Measurements from ENCODE around the gene HCLS1. TPM values are rescaled to one million over a fixed set of nuclear protein-coding genes. Genes with fewer than 3 reads are reported as not detected.

The HCLS1 gene
- total RNA-seq (2014; rRNA removed; shearing (Covaris generic)) (124 and 167 TPM in 2 replicates), total RNA-seq (2022) (235 and 241 TPM in 2 replicates), Bru-seq, nascent RNA (percentile 88 among the genes with signal in this experiment), BruChase-seq, experiment 1, labeled RNA remaining after a 6-hour chase (percentile 88 among the genes with signal in this experiment), BruChase-seq, experiment 2, labeled RNA remaining after a 2-hour chase (percentile 90 among the genes with signal in this experiment)
- long read RNA-seq, transcript HCLS1-210 (3 exons, 646 nt), result minor isoform, 5 of 543 reads
- long read RNA-seq, transcript HCLS1-201 (14 exons, 2,000 nt), result major isoform, 462 of 543 reads
- long read RNA-seq, partial matches to known transcripts, result 30 of 543 reads
- long read RNA-seq, other reads (novel, unspliced or antisense), result 42 of 543 reads

DNA sequence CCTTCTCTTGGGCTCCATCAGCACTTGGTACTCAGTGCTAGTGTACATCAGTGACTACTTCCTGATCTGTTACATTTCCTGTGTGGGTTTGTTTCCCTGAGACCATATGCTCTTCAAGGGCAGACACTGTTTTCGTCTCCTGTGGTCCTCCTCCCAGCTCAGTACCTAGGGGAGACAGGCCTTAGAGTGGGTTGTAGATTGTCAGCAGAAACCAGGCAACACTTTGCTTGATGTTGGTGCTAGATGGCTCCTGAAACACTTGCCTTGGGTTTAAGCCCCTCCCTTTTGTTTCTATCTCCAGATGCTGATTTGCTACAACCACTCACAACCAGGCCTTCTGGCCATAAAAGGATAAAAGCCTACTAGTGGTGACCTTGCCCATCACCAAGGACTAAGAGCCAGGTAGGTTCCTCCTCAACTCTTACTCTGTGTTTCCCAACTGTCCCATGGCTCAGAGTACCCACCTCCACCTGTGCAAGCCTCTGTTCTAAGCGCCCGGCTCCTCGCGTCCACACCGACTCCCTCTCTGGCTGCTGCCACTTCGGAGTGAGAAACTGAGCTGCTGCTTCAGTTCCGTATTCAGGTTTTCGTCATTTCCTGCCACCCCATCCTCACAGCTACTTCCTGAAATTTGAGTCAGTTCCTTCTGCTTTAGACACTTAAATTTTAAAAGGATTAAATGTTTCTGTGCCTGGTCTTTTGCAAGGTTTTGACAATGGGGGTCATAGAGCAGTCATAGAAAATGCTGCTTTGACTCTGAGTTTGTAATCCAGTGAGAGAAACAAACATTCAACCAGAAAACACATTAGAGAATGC lies at the start of gene HCLS1:
Gene HCLS1 (minus strand): TSS at position 548 of the 816 bp plus-strand sequence. CDS start 2,556 bp downstream, outside the sequence.
- Histone ChIP-seq H3K36me3 (ENCODE audit: insufficient read depth, low read length) (peaks cover 41% of the 10 kb centered on the region), H3K9me3 (ENCODE audit: low read length) (no peaks in the 10 kb centered on the region), H3K79me2 (ENCODE audit: insufficient read depth, low read depth, low read length) (peaks cover 26% of the 10 kb centered on the region), H3K27ac (ENCODE audit: low read depth, low read length, poor library complexity, severe bottlenecking) (peak within 1 kb of the TSS; percentile 82), H2AFZ (ENCODE audit: low read length) (peak within 1 kb of the TSS; percentile 97), H4K20me1 (ENCODE audit: insufficient read depth, low read length) (no peaks in the 10 kb centered on the region), H3K4me2 (ENCODE audit: low read length) (peak within 1 kb of the TSS; percentile 89), H3K9me2 (ENCODE audit: insufficient read depth, low read length) (no peaks in the 10 kb centered on the region), H3K4me1 (ENCODE audit: insufficient read depth, low read length, poor library complexity, severe bottlenecking) (peaks cover 28% of the 10 kb centered on the region), H3K4me3 (ENCODE audit: low read depth, low read length, poor library complexity, severe bottlenecking) (peak within 1 kb of the TSS; percentile 75)
- TF ChIP-seq, protein P1, sequence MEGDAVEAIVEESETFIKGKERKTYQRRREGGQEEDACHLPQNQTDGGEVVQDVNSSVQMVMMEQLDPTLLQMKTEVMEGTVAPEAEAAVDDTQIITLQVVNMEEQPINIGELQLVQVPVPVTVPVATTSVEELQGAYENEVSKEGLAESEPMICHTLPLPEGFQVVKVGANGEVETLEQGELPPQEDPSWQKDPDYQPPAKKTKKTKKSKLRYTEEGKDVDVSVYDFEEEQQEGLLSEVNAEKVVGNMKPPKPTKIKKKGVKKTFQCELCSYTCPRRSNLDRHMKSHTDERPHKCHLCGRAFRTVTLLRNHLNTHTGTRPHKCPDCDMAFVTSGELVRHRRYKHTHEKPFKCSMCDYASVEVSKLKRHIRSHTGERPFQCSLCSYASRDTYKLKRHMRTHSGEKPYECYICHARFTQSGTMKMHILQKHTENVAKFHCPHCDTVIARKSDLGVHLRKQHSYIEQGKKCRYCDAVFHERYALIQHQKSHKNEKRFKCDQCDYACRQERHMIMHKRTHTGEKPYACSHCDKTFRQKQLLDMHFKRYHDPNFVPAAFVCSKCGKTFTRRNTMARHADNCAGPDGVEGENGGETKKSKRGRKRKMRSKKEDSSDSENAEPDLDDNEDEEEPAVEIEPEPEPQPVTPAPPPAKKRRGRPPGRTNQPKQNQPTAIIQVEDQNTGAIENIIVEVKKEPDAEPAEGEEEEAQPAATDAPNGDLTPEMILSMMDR (conservative IDR thresholded peaks at IDR 0.05; ENCODE audit: low read length), result 0 out of 2 replicates have a peak, but pooled peaks have one; percentile 29
- TF ChIP-seq EZH2phosphoT487 (IDR thresholded peaks at IDR 0.05; ENCODE audit: borderline replicate concordance, low read depth, low read length), result no peak
- intact Hi-C loops (cut with micrococcal nuclease; ENCODE audit: unreplicated experiment), result loop anchor here (5.0 kb wide), 2 partner anchors 177 to 192 kb away; partner anchors contain the start of genes EAF2 and IQCB1
- TSS peak; percentile 79 for BruUV-seq (replicated peaks)
- peak; percentile 89 for DNase-seq (ENCODE audit: low spot score)
- ChIA-PET CTCF (ENCODE audit: unreplicated experiment) (interaction anchor here (0.8 kb wide), 1 partner anchor 114 kb away, joined by 4 read pairs; the partner anchor contains the start of gene POLQ), POLR2A (interaction anchor here (0.6 to 2.6 kb wide), 18 partner anchors 10 to 335 kb away, joined by 3 to 12 read pairs (median 3); partner anchors contain the start of gene POLQ)

- ChIA-PET CTCF (ENCODE audit: unreplicated experiment) (no interaction called here), POLR2A (interaction anchor here (0.7 kb wide), 1 partner anchor 30 kb away, joined by 3 read pairs; no protein-coding TSS in a partner anchor)
- no peak for DNase-seq (ENCODE audit: low spot score)
- Histone ChIP-seq H3K4me1 (ENCODE audit: insufficient read depth, low read length, poor library complexity, severe bottlenecking) (no peaks in the 10 kb centered on the region), H2AFZ (ENCODE audit: low read length) (no peak overlapping the region), H3K9me2 (ENCODE audit: insufficient read depth, low read length) (no peaks in the 10 kb centered on the region), H3K4me2 (ENCODE audit: low read length) (no peak overlapping the region), H4K20me1 (ENCODE audit: insufficient read depth, low read length) (no peaks in the 10 kb centered on the region), H3K27ac (ENCODE audit: low read depth, low read length, poor library complexity, severe bottlenecking) (no peak overlapping the region), H3K4me3 (ENCODE audit: low read depth, low read length, poor library complexity, severe bottlenecking) (no peak overlapping the region), H3K36me3 (ENCODE audit: insufficient read depth, low read length) (peaks cover 21% of the 10 kb centered on the region), H3K79me2 (ENCODE audit: insufficient read depth, low read depth, low read length) (no peaks in the 10 kb centered on the region), H3K9me3 (ENCODE audit: low read length) (no peaks in the 10 kb centered on the region)
- no TSS peak for BruUV-seq (replicated peaks)
- TF ChIP-seq, protein P1 (conservative IDR thresholded peaks at IDR 0.05; ENCODE audit: low read length), result no peak
- no peak for TF ChIP-seq EZH2phosphoT487 (IDR thresholded peaks at IDR 0.05; ENCODE audit: borderline replicate concordance, low read depth, low read length)
- intact Hi-C loops (cut with micrococcal nuclease; ENCODE audit: unreplicated experiment), result no loop called here
Observed at GRCh38 chr3:121710347-121710746, 49.6 kb upstream of the HCLS1 start.
